HepG2 (cell line): ENCODE measurements around the gene NFKBIA. TPM values are rescaled to one million over a fixed set of nuclear protein-coding genes. Genes with fewer than 3 reads are reported as not detected.

ENCODE experiments used
- AHR ChIP-seq: IDR thresholded peaks from 2 replicates; pipeline ENCODE4 v1.6.1; 2018; ENCODE audit warnings: missing genetic modification reagents, missing compliant biosample characterization
- ATF7-NPFF ChIP-seq: sonication (generic); formaldehyde crosslinking; IDR thresholded peaks from 2 replicates; pipeline ENCODE4 v1.8.1; 2023; ENCODE audit warnings: mild to moderate bottlenecking, low read depth, missing genetic modification reagents, moderate library complexity
- CBX1 ChIP-seq: IDR thresholded peaks from one replicate; pipeline ENCODE4 v1.6.1; 2016; ENCODE audit warnings: antibody characterized with exemption, low read depth
- CREB1 ChIP-seq, 2 experiments: fragments of 450-650 bp in 1 of 2; IDR thresholded peaks; 2 replicates each; pipeline ENCODE4 v1.6.1; 2016 to 2017; ENCODE audit warnings: control low read depth in 1 of 2, mild to moderate bottlenecking in 1 of 2, missing compliant biosample characterization in 1 of 2, missing genetic modification characterization in 1 of 2
- FOXO1 ChIP-seq: sonication (generic); formaldehyde crosslinking; IDR thresholded peaks from 2 replicates; pipeline ENCODE4 v1.4.0; 2020; ENCODE audit warnings: missing genetic modification reagents
- HCFC1 ChIP-seq: fragments of 150-350 bp; IDR thresholded peaks from 2 replicates; pipeline ENCODE4 v1.6.1; 2014; ENCODE audit warnings: low read depth, low read length
- NAIF1 ChIP-seq: sonication (generic); formaldehyde crosslinking; IDR thresholded peaks from 2 replicates; pipeline ENCODE4 v1.5.0; 2020; ENCODE audit warnings: mild to moderate bottlenecking, missing genetic modification reagents, borderline replicate concordance
- NFRKB ChIP-seq: fragments of 450-650 bp; IDR thresholded peaks from 2 replicates; pipeline ENCODE4 v1.6.1; 2017
- NPAS2 ChIP-seq: sonication (generic); formaldehyde crosslinking; IDR thresholded peaks from 2 replicates; pipeline ENCODE4 v1.8.0; 2022; ENCODE audit warnings: mild to moderate bottlenecking, missing genetic modification reagents, borderline replicate concordance
- PAWR ChIP-seq: sonication (generic); formaldehyde crosslinking; IDR thresholded peaks from 2 replicates; pipeline ENCODE4 v1.4.0; 2020; ENCODE audit warnings: missing genetic modification reagents, mild to moderate bottlenecking, borderline replicate concordance
- PTBP1 ChIP-seq: fragments of 200-400 bp; formaldehyde crosslinking; IDR thresholded peaks from 2 replicates; pipeline ENCODE4 v1.6.1; 2018; ENCODE audit warnings: low read length, low read depth; ENCODE audit not compliant: poor library complexity, severe bottlenecking
- RFX1 ChIP-seq: fragments of 450-650 bp; IDR thresholded peaks from 2 replicates; pipeline ENCODE4 v1.6.1; 2017
- RFX3 ChIP-seq: IDR thresholded peaks from 2 replicates; pipeline ENCODE4 v1.6.1; 2016; ENCODE audit warnings: missing biosample characterization, missing genetic modification reagents
- SIX1 ChIP-seq: sonication (generic); formaldehyde crosslinking; IDR thresholded peaks from 2 replicates; pipeline ENCODE4 v1.4.0; 2020; ENCODE audit warnings: missing genetic modification reagents, borderline replicate concordance
- SMYD3 ChIP-seq: sonication (generic); formaldehyde crosslinking; IDR thresholded peaks from 2 replicates; pipeline ENCODE4 v1.8.1; 2023; ENCODE audit warnings: mild to moderate bottlenecking, missing genetic modification reagents
- THYN1 ChIP-seq: sonication (generic); formaldehyde crosslinking; IDR thresholded peaks from 2 replicates; pipeline ENCODE4 v1.8.1; 2023; ENCODE audit warnings: low read depth, mild to moderate bottlenecking, moderate library complexity, missing genetic modification reagents, borderline replicate concordance
- ZNF546 ChIP-seq: sonication (generic); formaldehyde crosslinking; conservative IDR thresholded peaks from 2 replicates; pipeline ENCODE4 v1.8.1; 2023; ENCODE audit warnings: mild to moderate bottlenecking, missing genetic modification reagents
- ZNF598 ChIP-seq: sonication (generic); formaldehyde crosslinking; IDR thresholded peaks from 2 replicates; pipeline ENCODE4 v1.5.1; 2020; ENCODE audit warnings: mild to moderate bottlenecking, missing genetic modification reagents, borderline replicate concordance
- polyA plus RNA-seq, 8 experiments: library from polyadenylated mRNA; depleted of rRNA in 3 of 8; stranded (reverse) in 7 of 8; unstranded in 1 of 8; fragments of >200 nt; fragmentation: Illumina TruSeq in 4 of 8; extraction: Trizol in 4 of 8; gene quantifications; 2 replicates each; pipeline versions ENCODE4 v1.2.1 to v1.2.3, GENCODE V29; 2011 to 2016; ENCODE audit warnings: low read depth in 4 of 8, missing spikeins in 1 of 8, mixed read lengths in 1 of 8; ENCODE audit not compliant: insufficient read depth in 1 of 8
- total RNA-seq, 5 experiments: library from RNA; depleted of rRNA; stranded (reverse); fragments of >200 nt; fragmentation: Illumina TruSeq; extraction: Trizol; gene quantifications; 2 replicates each; pipeline ENCODE4 v1.2.3, GENCODE V29; 2016; ENCODE audit warnings: low read depth in 1 of 5
- TF ChIP-seq, protein P1 (sequence below), 2 experiments: IDR thresholded peaks; 2 replicates each; pipeline ENCODE4 v1.6.1; 2011 to 2012; ENCODE audit warnings: low read length in 2 of 2, borderline replicate concordance in 1 of 2, low read depth in 1 of 2, mild to moderate bottlenecking in 1 of 2, moderate library complexity in 1 of 2
- TF ChIP-seq, protein P2 (sequence below): sonication (generic); formaldehyde crosslinking; IDR thresholded peaks from 2 replicates; pipeline ENCODE4 v1.8.0; 2022; ENCODE audit warnings: missing genetic modification reagents, low read depth, mild to moderate bottlenecking, borderline replicate concordance
- TF ChIP-seq, protein P3 (sequence below): sonication (generic); formaldehyde crosslinking; IDR thresholded peaks from 2 replicates; pipeline ENCODE4 v1.4.0; 2020; ENCODE audit warnings: missing genetic modification reagents, low read depth, mild to moderate bottlenecking, borderline replicate concordance
- TF ChIP-seq, protein P4 (sequence below): sonication (generic); formaldehyde crosslinking; IDR thresholded peaks from 2 replicates; pipeline ENCODE4 v1.5.0; 2020; ENCODE audit warnings: missing genetic modification reagents, mild to moderate bottlenecking, borderline replicate concordance
- TF ChIP-seq, protein P5 (sequence below): sonication (generic); formaldehyde crosslinking; IDR thresholded peaks from 2 replicates; pipeline ENCODE4 v1.4.0; 2020; ENCODE audit warnings: missing genetic modification reagents, mild to moderate bottlenecking, borderline replicate concordance

Gene NFKBIA
- total and polyA plus RNA-seq, 2 of the 13 experiments (the other 11 are each of a cell fraction or from before 2014, with no cell fraction given): 197 to 319 TPM

DNA sequence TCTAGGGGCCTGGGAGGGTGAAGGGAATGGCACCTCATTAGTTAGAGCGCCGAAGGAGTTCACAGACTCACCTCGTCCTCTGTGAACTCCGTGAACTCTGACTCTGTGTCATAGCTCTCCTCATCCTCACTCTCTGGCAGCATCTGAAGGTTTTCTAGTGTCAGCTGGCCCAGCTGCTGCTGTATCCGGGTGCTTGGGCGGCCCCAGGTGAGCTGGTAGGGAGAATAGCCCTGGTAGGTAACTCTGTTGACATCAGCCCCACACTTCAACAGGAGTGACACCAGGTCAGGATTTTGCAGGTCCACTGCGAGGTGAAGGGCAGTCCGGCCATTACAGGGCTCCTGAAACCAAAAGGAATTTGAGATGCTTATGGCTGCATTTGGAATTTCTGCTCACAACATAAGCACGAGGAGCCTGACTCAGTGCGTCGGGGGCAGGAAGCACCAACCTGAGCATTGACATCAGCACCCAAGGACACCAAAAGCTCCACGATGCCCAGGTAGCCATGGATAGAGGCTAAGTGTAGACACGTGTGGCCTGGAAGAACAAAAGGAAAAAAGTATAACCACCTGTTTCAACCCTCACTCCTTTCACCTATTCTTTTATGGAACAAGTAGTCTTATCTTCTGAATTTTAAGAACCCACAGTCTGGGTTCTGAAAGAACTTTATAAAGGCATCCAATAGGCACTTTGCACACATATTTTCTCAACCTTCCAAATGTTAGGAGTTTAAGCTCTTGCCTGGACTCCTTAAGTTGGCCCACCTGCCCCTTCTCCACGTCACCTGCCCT is 2.0 kb downstream of the NFKBIA start (continued):
- TF ChIP-seq, protein P1, sequence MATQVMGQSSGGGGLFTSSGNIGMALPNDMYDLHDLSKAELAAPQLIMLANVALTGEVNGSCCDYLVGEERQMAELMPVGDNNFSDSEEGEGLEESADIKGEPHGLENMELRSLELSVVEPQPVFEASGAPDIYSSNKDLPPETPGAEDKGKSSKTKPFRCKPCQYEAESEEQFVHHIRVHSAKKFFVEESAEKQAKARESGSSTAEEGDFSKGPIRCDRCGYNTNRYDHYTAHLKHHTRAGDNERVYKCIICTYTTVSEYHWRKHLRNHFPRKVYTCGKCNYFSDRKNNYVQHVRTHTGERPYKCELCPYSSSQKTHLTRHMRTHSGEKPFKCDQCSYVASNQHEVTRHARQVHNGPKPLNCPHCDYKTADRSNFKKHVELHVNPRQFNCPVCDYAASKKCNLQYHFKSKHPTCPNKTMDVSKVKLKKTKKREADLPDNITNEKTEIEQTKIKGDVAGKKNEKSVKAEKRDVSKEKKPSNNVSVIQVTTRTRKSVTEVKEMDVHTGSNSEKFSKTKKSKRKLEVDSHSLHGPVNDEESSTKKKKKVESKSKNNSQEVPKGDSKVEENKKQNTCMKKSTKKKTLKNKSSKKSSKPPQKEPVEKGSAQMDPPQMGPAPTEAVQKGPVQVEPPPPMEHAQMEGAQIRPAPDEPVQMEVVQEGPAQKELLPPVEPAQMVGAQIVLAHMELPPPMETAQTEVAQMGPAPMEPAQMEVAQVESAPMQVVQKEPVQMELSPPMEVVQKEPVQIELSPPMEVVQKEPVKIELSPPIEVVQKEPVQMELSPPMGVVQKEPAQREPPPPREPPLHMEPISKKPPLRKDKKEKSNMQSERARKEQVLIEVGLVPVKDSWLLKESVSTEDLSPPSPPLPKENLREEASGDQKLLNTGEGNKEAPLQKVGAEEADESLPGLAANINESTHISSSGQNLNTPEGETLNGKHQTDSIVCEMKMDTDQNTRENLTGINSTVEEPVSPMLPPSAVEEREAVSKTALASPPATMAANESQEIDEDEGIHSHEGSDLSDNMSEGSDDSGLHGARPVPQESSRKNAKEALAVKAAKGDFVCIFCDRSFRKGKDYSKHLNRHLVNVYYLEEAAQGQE (IDR thresholded peaks at IDR 0.05; ENCODE audit: borderline replicate concordance in 1 of 2, low read depth in 1 of 2, low read length in 2 of 2): no peak
- TF ChIP-seq CBX1 (no peak), NPAS2 (CRISPR knock-in tag) (no peak; the same call in 1 of the 2 replicates), THYN1 (CRISPR knock-in tag) (no peak), CREB1 (IDR thresholded peaks at IDR 0.05) (no peak), CREB1 (CRISPR knock-in tag; IDR thresholded peaks at IDR 0.05) (no peak), NAIF1 (CRISPR knock-in tag) (0 out of 2 replicates have a peak, but pooled peaks have one; percentile 65), PTBP1 (no peak), RFX3 (CRISPR knock-in tag) (no peak), HCFC1 (no peak), NFRKB (no peak), FOXO1 (no peak), SMYD3 (CRISPR knock-in tag) (no peak), ATF7-NPFF (CRISPR knock-in tag) (no peak), SIX1 (CRISPR knock-in tag) (no peak), PAWR (no peak), AHR (CRISPR knock-in tag) (0 out of 2 replicates have a peak, but pooled peaks have one; percentile 13), ZNF546 (CRISPR knock-in tag) (0 out of 2 replicates have a peak, but pooled peaks have one; percentile 52), ZNF598 (0 out of 2 replicates have a peak, but pooled peaks have one; percentile 48), RFX1 (0 out of 2 replicates have a peak, but pooled peaks have one; percentile 3)
- TF ChIP-seq, protein P2, sequence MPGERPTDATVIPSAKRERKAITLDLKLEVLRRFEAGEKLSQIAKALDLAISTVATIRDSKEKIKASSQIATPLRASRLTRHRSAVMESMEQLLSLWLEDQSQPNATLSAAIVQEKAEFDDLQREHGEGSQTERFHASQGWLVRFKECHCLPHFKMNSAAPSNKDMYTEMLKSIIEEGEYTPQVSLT (CRISPR knock-in tag): no peak
- TF ChIP-seq, protein P3, sequence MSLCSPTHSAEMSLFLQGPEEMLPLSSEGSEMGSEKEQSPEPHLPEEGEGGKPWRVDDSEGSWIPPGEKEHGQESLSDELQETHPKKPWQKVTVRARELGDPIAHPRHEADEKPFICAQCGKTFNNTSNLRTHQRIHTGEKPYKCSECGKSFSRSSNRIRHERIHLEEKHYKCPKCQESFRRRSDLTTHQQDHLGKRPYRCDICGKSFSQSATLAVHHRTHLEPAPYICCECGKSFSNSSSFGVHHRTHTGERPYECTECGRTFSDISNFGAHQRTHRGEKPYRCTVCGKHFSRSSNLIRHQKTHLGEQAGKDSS (CRISPR knock-in tag): no peak
- TF ChIP-seq, protein P4, sequence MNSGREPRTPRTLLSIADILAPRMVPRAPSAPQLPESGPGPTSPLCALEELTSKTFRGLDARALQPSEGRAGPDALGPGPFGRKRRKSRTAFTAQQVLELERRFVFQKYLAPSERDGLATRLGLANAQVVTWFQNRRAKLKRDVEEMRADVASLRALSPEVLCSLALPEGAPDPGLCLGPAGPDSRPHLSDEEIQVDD (CRISPR knock-in tag): no peak
- TF ChIP-seq, protein P5, sequence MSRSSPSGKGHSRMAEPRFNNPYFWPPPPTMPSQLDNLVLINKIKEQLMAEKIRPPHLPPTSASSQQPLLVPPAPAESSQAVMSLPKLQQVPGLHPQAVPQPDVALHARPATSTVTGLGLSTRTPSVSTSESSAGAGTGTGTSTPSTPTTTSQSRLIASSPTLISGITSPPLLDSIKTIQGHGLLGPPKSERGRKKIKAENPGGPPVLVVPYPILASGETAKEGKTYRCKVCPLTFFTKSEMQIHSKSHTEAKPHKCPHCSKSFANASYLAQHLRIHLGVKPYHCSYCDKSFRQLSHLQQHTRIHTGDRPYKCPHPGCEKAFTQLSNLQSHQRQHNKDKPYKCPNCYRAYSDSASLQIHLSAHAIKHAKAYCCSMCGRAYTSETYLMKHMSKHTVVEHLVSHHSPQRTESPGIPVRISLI (CRISPR knock-in tag): no peak
